Epithelial cell of proximal tubule (primary cell): ENCODE data around the gene BOC. TPM values are rescaled to one million over a fixed set of nuclear protein-coding genes. Genes with fewer than 3 reads are reported as not detected.

Experiments
- DNase-seq: peaks from one replicate; pipeline ENCODE4 v3.0.0-alpha.2; 2011; ENCODE audit warnings: low read depth
- H3K4me3 ChIP-seq: 2 replicates; pipeline ENCODE4 v1.5.1; 2011; ENCODE audit warnings: low read depth, mild to moderate bottlenecking, low read length
- CTCF ChIP-seq: conservative IDR thresholded peaks from 2 replicates; pipeline ENCODE4 v1.5.1; 2012; ENCODE audit warnings: low read depth, mild to moderate bottlenecking, low read length
- total RNA-seq: library from RNA; depleted of rRNA; stranded (reverse); fragments of >200 nt; gene quantifications from 2 replicates; pipeline ENCODE4 v1.2.3, GENCODE V29; 2015

BOC gene
- total RNA-seq, 1 donor from 2014 or later = 3.5 TPM

GRCh38 chr3:113249111-113249510, 37.8 kb downstream of the BOC start:
- no peak overlapping the region for H3K4me3 ChIP-seq
- no peak for DNase-seq
- TF ChIP-seq CTCF = no peak

- no peak overlapping the region for H3K4me3 ChIP-seq
- no peak for TF ChIP-seq CTCF
- DNase-seq = no peak
These were observed 38.2 kb downstream of the BOC start for GRCh38 chr3:113249601-113250000.

GRCh38 chr3:113250566-113250965, 39.2 kb downstream of the BOC start:
- no peak for DNase-seq
- TF ChIP-seq CTCF = no peak
- no peak overlapping the region for H3K4me3 ChIP-seq

GRCh38 chr3:113251817-113252216, 40.5 kb downstream of the BOC start:
- no peak for DNase-seq
- no peak for TF ChIP-seq CTCF
- H3K4me3 ChIP-seq = no peak overlapping the region

- TF ChIP-seq CTCF = no peak
- no peak for DNase-seq
- no peak overlapping the region for H3K4me3 ChIP-seq
These were observed 41.2 kb downstream of the BOC start for GRCh38 chr3:113252553-113252952.

GRCh38 chr3:113253702-113254101, 42.3 kb downstream of the BOC start:
- DNase-seq = no peak
- no peak for TF ChIP-seq CTCF
- H3K4me3 ChIP-seq = no peak overlapping the region

- DNase-seq = no peak
- H3K4me3 ChIP-seq = no peak overlapping the region
- no peak for TF ChIP-seq CTCF
These were observed 43.0 kb downstream of the BOC start for GRCh38 chr3:113254171-113254947.
